HEK293T (cell line): ENCODE data around the gene TBC1D32.

Experiments
- BHLHE40 ChIP-seq: fragments of 450-650 bp; IDR thresholded peaks from 2 replicates; pipeline ENCODE4 v1.6.1; 2016; ENCODE audit warnings: mild to moderate bottlenecking, moderate library complexity, borderline replicate concordance
- SUZ12 ChIP-seq: fragments of 450-650 bp; IDR thresholded peaks from 2 replicates; pipeline ENCODE4 v1.6.1; 2016; ENCODE audit warnings: mild to moderate bottlenecking

DNA sequence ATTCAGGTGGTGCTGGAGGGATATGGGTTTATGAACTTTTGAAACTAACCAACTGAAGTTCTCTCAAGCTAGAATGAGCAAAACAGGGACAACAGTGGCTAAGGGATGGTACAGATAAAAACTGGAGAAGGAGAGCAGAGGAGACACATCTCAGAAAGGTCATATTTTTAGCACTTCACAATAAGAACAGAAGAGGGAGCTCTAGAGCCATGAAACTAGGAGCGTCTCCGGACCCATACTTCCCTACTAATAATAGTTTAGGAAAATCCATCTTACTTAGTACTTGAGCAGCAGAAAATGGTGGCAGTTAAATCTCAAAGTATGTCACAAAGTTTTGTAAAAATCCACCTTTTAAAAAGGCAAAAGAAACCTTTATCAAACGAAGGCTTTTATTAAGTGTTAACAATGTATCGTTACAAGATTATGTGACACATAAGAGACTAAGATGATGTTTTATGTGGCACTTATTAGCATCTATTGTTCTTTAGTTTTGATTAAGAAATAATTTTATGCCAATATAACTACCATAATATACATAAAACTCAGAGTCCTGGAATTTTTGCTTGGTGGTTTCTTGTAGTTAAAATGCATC is 278.6 kb downstream of the TBC1D32 start:
- TF ChIP-seq BHLHE40 (no peak), SUZ12 (no peak)
